SIG-M5 (cell line): Measurements from ENCODE around the gene ANKIB1.

ENCODE experiments used
- DNase-seq: peaks from one replicate; lab custom pipeline; 2025; lab: John Stamatoyannopoulos, UW

ANKIB1 gene

DNA sequence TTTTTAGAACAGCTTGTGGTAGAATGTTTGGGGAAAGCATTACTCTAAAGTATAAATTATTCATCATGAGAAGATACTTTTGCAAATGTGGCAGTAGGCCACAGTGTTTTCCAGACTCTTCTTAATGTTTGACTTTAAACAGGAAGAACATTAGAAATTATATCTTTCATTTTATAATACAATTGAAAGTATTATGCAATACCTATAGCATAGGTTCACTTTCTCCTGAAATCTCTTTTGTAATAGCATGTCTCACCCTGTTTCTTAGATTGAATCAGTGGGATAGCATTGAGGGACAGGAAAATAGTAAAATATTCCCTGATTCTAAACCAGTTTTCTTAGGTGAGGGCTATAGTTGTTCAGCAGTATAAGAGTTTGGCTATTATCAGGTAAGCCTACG is 23.1 kb downstream of the ANKIB1 start:
- DNase-seq: no peak

- no peak for DNase-seq
Measured at GRCh38 chr7:92275327-92275726, 29.6 kb downstream of the ANKIB1 start.

DNA sequence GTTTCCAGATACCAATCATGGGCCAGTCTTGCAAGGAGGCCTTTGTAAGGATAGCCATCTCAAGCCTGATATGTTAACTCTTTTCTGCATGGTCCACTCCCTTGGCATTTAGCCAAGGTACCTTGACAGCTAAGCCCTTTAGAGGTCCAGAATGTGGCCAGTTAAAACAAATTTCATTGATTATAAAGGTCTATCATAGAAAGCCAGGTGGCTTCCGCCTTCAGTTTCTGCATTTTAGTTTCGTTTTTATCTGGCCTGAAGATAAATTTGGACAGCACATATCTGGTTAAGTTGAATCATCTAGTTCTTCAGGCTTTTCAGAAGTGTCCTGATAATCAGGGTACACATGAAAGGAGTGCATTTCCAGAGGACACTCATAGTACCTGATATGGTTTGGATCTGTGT is 30.7 kb downstream of the ANKIB1 start:
- DNase-seq: no peak

DNA sequence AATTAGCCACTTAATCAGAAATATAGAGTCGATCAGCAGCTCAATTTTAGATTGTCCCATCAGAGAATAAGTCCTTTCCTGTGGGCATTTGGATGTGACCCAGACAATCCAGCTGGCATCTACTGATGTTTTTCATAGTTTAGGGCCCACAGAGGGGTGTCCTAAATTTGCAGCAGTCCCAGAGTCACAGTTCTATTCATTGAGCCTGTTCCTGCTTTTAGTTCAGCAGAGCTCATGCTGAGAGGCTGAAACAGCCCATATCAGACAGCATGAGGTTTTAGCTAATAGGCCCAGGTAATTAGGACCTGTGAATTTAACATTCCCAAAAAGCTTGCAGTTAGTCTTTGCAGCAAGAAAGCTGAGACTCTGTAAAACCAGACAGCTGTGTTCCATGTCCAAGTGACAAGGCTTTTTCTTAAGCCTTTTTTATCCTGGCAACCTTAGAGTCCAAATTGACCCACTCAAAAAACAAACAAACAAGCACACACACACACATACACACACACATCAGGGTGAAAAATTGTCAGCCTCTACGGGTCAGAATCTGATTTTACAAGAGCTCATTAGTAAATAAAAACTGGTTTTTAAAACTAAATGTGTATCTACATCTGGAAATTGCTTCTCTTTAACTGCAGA is 33.7 kb downstream of the ANKIB1 start:
- DNase-seq: no peak

- DNase-seq: no peak
Measured at GRCh38 chr7:92281031-92281430, 35.3 kb downstream of the ANKIB1 start.

- no peak for DNase-seq
Measured at GRCh38 chr7:92282221-92282814, 36.5 kb downstream of the ANKIB1 start.

GRCh38 chr7:92282930-92283329 is 37.2 kb downstream of the ANKIB1 start:
- no peak for DNase-seq

GRCh38 chr7:92289321-92289720 is 43.5 kb downstream of the ANKIB1 start:
- no peak for DNase-seq

GRCh38 chr7:92292981-92293380 is 47.2 kb downstream of the ANKIB1 start:
- no peak for DNase-seq

GRCh38 chr7:92293896-92294590 is 48.3 kb downstream of the ANKIB1 start:
- DNase-seq: no peak

DNA sequence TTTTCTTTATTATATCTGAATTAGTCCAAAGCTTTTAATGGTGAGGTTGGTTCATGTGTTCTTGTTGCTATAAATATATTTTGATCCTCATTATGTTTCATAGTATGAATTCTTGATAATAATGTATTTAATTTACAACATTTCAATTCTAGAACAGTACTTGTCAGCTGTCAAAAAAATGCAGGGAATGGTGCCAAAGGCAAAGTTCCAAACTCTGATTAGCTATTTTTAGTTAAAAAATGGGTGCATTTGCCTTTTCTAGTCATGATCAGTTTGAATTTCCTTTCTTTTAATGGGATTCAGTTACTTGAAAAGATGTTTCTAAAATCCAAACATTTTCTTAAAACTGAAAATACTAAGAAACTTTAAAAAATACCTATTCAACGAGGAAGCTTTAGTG is 49.6 kb downstream of the ANKIB1 start:
- DNase-seq: no peak

- no peak for DNase-seq
Measured at GRCh38 chr7:92296235-92296634, 50.5 kb downstream of the ANKIB1 start.

- no peak for DNase-seq
Measured at GRCh38 chr7:92296880-92297445, 51.2 kb downstream of the ANKIB1 start.

GRCh38 chr7:92297736-92298135 is 52.0 kb downstream of the ANKIB1 start:
- DNase-seq: no peak

DNA sequence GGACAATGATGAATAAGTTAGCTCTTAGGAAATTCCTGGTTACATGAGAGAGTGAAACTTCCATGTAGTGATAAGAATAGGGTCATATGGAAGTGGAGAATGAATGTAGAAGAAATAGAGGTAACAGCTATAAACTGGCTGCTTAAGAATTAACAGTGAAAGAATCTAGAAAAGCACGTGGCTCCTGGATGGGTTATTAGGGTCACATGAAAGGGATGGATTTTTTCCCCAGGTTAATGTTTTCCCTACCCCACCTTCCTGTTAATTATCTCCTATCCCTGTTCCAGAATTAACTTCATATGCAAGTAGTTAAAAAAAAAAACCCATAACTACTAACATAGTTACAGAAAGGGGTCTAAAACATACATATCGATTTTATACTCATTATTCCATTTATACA is 58.0 kb downstream of the ANKIB1 start:
- DNase-seq: no peak

GRCh38 chr7:92304406-92304893 is 58.7 kb downstream of the ANKIB1 start:
- DNase-seq: no peak

DNA sequence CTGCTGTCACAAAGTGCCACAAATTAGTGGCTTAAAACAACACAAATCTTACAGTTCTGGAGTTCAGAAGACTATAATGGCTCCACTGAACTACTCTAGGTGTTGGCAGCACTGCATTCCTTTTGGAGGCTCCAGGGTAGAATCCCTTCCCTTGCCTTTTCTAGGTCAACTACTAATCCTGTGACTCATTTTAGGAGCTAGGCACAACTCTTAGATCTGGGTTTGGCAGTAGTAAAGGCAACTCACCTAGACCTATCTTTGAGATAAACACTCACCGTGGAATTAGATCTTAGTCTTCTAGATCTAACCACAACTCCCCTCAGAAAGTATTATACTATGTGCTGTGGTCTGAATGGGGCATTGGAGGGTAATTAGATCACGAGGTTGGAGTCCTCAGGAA is 60.4 kb downstream of the ANKIB1 start:
- DNase-seq: no peak

DNA sequence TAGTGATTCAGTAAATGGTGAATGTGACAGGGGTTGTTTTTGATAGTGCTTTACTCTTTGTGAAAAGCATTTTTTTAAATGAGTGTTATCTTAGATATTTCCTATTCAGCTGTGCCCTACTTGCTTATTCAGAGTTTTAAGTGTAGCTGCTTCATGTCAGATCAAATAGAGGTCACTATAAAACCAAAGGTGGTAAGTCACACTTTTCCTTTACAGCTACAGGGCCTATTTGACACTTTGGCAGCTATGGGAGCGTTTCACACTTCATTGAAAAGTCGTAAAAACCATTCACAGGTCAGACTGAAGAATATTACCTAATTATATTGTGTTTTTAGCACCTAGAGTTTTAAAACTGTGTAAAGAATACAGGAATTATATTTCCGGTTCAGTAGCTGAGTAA is 67.3 kb downstream of the ANKIB1 start:
- DNase-seq: no peak

DNA sequence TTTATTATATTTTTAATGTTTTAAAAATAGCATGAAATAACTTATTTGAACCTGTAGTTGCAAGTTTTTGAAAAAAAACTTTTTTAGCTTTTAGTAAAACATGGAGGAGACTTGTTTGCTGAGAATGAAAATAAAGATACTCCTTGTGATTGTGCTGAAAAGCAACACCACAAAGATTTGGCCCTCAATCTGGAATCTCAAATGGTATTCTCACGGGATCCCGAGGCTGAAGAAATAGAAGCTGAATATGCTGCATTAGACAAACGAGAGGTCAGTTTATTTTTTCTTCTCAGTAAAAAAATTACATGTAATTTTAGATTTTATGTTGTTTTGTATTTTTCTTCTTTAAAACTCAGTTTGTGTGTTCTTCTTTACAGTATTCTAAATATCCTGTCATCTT is 73.5 kb downstream of the ANKIB1 start:
- DNase-seq: no peak

GRCh38 chr7:92325173-92325572 is 79.4 kb downstream of the ANKIB1 start:
- no peak for DNase-seq

DNA sequence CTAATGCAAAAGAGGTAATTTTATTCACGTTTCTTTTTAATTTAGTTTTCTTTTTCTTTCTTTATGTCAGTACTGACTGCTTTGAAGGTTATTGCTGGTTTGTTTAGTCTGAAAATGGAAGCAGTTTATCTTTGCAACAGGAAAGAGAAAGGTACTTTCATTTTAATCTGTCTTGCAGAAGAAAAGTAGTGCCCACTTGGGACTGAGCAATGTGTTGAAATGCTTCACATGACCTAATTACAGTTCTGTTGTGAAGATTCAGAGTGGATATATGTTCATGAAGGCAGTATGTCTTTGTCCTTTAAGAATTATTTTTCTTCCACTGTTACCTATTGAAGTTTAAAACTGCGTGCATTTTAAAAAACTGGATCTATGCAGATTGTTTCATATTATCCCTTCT is 80.1 kb downstream of the ANKIB1 start:
- DNase-seq: no peak

- no peak for DNase-seq
Measured at GRCh38 chr7:92330835-92331438, 85.2 kb downstream of the ANKIB1 start.

DNA sequence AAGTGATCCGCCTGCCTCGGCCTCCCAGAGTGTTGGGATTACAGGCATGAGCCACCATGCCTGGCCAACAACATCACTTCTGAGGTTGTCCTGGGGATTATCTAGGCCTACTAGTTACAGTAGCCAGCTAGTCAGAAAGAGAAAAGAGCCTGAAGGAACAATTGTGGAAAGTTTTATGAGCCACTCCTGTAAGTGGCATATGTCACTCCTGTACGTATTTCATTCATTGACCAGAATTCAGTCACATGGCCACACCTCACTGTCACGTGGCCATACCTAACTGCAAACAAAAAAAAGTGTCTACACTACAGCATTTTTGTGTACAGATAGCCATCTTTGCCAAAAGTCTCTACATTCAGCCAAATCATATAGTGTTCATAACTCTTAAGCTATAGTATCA is 85.7 kb downstream of the ANKIB1 start:
- DNase-seq: no peak
